Activated CD4-positive, alpha-beta T cell treated with anti-CD3 and anti-CD28 coated beads for 4 hours (primary cell): ENCODE data around the gene PROM2.

ENCODE experiments used
- DNase-seq, 2 donors: peaks; one replicate each; pipeline ENCODE4 v3.0.0-alpha.2; 2020

PROM2 gene

DNA sequence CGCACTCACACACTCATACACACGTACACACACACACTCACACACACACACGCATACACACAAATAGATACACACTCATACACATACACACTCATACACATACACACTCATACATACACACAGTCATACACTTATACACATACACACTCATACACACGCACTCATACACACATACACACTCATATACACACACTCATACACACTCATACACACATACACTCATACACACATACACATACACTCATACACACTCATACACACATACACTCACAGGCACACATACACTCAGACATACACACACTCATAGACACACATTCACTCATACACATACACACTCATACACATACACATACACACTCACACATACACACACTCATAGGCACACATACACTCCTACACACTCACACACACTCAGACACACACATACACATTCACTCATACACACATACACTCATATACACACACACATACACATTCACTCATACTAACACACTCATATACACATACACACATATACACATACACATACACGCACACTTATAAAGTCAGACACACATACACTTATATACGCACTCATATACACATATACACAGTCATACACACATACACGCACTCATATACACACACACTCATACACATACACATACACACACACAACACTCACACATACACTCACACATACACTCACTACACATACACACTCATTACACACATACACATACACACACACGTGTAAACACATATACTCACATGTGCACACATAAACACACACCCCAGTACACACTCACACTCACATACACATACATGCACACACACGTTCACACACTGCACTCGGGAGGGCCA lies 51.6 kb downstream of the PROM2 start:
- no peak for DNase-seq

DNA sequence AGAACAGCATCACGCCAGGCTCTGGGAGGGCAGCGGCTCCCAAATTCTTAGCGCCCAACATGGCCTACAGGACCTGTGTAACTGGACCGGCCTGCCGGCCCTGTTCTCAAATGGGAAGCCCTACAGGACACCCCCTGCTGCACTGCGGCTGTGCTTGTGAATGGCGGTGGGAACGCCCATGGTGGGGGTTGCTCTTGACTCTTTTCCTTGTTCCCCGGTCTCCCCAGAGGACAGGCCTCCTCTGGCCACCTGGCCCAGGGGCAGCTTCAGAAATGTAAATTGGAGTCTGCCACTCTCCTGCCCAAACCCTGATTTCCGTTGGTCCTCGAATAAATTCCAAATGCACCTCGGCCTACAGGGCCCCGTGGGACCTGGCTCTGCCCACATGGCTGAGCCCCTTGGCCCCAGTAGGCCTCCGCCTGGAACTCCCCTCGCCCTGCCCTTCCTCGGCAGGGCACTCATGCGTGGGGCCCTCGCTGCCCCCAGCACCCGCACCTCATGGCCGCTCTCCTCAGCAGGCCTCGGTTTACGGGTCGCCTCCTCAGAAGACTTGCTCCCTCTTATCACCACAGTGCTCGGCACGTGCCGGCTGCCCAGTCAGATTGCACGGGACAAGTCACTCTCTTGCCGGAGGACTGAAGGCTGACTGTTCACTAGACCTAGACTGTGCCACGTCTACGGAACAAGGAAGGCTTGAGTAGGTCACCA lies 52.3 kb downstream of the PROM2 start:
- DNase-seq = no peak

DNA sequence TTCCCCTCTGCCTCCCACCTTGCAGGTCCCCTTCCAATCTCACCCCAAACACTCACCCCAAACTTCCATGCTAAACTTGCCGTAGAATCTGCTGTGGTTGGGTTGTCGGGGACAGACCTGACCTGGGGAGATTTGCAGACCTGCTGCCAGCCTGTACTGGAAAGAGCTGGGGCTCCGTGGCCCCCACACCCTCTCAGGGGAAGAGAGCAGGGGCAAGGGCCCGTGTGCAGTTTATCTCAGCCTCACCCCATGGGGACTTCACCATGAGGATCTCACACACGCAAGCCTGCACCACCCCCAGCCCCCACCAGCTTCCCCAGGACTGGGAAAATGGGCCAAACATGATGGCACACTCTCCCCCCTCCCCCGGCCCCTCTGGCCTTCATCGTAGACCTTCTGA lies 53.6 kb downstream of the PROM2 start:
- DNase-seq = no peak

DNA sequence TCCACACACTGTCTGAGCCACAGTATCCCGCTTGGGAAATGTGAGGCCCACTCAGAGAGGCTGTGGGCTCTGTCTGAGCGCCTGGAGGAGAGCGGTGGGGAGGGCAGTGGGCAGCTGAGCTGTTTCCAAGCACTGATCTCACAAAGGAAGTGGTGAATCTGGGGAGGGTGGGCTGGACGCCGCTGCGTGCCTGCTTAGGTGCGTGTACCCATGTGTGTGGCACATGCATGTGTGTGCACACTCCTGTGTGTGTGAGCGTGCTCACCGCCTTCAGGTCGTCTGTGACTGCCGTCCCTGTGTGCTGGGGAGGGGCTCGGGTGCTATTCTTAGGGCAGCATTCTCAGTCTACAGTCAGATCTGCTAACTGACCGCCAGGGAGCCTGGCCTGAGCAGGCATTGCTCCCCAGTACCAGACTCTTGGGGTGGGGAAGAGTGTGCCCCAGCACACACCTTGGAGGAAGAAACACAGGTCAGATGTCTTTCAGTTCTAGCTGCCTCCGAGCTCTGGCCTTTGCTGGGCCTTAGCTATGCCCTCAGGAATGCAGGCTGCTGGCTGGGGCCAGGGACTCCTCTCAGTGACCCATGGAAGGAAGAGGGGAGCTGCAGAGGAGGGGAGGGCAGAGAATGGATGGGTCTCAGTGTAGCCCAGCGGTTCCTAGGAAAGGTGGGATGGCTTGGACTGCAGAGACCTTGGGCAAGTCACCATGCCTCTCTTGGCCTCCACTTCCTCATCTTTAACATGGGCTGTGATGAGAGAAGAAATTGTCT lies 54.3 kb downstream of the PROM2 start:
- DNase-seq = no peak

DNA sequence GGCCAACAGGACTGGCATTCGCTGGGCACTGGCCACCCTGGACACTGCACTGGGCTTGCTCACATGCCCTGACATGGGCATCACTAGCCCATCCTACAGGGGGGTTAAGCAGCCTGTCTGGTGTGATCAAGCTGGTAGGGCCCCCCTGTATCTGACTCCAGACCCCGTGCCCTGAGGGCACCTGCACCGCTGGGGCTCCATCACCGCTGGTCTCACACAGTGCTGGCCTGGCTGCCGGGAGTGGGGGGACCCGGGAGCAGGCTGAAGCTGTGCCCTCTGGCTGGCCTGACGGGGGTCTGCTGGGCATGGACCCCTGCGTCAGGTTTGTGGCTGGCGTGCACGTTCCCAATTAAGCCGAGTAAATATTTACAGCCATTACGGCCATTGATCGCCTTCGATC lies 55.2 kb downstream of the PROM2 start:
- no peak for DNase-seq

DNA sequence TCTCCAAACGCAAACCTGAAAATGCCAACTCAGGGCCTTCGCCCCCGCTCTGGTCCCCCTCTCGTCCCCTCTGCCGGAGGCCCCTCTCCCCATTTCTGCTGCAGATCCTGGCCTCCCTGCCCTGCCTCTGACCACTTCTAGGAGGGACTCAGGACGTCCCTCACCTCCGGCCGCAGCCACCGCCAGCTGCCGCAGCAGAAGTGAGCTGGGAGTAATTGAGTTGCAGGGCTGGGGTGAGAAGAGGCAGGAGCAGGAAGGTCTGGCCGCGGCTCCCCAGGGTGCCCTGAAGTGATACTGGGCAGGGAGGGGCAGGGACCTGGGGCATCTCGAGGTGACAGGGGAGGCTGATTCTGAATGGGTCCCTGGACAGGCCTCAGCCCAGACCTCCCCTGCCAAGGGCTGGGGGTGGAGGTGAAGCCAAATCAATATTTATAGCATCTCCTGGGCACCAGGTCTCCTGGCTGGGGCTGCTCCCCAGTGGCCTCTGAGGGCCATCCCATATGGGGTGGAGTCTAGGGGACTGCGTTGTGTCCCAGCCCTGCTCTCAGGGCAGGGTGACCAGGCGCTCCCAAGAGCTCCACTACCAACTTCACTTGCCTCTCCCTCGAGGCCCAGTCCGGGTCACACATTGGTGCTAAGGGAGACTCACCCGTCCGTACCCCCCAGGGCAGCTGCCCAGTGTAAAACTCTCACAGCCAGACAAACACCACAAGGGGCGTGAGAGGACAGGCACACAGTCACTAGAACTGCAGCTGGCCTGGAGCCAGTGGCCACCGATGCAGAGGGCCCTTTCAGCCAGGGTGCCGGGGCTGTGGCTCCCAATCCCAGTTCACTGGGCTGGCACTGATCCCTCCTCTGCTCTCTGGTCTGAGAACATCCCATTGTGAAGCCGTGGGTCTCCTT lies 55.9 kb downstream of the PROM2 start:
- DNase-seq = no peak

DNA sequence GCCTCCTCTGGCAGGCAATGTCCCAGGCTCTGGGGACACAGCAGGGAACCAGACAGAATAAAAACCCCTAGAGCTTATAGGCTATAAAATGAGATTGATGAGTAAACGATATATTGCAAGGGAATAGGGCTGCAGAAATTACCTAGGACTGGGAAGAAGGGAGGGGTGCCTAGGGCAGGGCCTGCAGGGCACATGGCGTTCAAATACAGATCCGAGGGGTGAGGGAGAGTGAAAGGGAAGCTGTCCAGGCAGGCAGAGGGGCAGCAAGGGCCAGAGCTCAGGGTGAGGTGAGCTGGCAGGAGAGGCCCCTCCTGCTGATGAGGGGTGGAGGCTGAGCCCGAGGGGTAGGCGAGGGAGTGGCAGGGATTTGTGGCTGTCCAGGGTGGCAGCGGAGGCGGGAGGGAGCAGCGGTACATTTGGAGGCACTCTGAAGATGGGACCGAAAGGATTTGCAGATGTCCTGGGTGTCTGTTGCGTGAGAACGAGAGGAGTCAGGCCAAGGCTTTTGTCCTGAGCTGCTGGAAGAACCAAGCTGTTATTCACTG lies 56.6 kb downstream of the PROM2 start:
- no peak for DNase-seq

DNA sequence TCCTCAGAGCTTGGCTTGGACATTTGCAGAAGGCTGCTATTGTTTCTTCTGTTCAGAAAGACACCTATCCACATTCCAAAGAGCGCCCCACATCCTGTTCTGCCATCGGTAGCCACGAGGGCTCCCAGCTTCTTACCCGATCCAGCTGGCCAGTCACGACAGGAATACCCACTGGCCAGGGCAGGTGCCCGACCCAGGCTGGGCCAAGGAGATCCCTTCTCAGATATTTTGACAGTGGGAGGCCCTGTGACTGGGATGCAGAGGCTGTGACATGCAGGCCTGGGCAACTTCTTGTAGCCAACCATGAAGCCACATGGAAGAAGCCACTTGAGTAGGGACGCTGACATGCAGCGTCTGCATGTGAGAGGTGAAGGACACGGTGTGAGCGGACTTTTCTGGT lies 57.4 kb downstream of the PROM2 start:
- no peak for DNase-seq

DNA sequence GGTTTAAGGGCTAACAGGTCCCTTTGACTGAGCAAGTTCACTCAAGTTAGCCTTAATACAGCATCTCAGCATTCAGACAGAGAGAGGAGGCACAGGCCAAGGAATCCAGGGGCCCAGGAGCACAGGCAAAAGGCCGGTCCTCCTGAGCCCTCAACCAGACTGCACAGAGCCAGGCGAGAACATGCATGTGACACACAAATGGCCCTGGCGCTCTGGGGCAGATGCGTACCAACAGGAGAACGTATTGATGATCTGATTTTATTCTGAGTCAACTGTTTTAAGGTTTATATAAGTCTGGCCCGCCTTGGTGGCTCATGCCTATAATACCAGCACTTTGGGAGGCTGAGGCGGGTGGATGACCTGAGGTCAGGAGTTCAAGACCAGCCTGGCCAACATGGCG lies 57.8 kb downstream of the PROM2 start:
- DNase-seq = no peak

DNA sequence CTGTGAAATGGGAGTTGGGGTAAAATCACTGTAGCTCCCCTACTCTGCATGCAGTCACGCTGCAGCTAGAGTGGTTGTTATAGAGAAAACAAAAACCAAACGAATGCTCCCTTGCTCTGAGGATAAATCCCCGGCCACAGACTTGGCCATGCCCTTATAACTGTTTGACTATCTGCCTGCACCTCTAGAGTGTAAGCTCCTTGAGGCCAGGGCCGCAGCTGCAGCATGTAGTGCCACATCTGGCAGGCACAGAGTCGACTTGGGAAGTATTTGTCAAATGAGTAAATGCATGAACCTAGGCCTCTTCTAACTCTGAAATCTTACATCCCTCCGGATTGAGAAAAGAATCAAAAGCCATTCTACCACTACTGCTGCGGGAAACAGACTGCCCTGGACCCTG lies 58.8 kb downstream of the PROM2 start:
- DNase-seq = no peak

DNA sequence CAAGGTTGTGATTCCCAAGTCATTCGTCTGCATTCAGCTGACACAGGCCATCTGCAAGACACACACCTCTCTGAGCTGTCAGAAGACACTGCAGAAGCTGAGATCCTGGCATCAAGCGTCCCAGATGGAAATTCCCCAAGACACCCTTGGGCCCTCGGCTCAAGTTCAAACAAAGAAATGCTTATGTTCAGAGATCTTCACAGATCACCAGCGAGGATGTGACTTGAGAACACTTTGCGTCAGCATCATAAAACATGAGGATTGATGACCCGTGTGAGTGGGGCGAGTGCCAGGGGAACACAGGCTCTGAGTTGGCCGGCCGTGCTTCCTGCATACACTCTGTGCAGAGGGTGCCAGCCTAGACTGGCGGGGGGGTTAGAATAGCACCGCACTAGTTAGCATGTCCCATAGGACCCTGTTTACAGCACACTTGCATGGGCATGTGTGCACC lies 59.7 kb downstream of the PROM2 start:
- DNase-seq = no peak

DNA sequence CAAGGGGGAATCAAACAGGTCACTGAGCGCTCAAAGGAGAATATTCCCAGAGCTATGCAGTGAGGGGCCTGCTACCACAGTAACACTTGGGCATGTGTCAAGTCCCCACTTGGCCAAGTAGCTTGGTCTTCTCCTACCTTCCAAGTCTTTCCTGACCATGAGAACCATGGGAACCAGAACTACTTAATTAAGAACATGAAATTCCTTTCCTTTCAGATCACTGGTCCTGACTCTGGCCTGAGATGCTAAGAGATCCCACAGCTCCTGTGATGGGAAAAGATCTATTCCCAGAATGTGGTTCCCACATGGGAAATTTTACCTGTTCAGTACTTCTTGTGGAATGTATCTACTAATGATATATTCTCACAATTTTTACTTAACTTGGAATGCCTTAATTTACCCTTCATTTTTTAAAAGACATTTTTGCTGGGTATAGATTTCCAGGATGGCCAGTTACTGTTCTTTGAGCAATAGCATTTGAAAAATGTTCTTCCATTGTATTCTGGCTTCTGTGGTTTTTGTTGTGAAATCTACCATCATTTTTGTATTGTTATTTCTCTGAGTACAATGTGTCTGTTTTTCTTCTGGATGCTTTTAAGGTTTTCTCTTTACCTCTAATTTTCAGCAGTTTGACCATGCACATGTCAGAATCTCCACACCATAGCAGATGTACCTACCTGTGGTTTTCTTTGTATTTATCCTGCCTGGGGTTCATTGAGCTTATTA lies 60.8 kb downstream of the PROM2 start:
- no peak for DNase-seq

DNA sequence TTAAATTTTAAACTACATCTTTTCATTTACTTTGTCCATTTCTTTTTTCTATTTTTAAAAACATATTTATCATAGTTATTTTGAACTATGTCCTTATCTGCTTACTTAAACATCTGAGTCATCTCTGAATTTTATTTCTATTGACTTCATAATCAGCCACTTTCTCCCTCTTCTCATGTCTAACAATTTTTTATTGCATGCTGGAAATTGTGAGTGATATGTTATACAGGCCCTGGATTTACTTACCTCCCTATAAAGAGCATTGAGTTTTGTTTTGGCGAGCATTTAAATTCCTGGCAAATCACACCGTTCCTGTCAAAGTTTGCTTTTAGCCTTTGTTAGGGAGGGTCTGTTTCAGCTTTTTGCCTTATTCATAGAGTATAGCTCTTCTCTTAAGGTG lies 62.2 kb downstream of the PROM2 start:
- DNase-seq = no peak

DNA sequence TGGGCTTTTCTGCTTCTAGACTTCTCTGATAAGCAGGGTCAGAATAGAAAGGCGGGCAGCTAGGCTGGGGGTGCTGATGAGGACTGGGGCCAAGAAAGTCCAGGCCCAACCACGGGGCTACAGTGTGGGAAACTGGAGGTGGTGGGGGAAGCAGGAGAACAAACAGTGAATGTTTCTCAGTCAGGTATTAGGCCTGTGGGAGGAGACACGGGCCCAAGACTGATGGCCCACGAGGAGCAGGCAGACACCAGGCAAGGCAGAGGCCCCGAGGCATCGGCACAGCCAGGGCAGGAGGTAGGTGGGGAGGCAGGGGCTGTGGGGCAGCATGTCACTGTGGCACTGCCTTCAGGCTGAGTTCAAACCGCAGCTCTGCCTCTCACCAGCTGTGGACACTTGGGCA lies 63.6 kb downstream of the PROM2 start:
- no peak for DNase-seq
